ENCODE measurements around the gene GLIPR1.
"Not testable (repeated sequence)": the region's sequence is repeated elsewhere in the genome, so short reads cannot be mapped to it uniquely, and the experiment has no call there.

The GLIPR1 gene

DNA sequence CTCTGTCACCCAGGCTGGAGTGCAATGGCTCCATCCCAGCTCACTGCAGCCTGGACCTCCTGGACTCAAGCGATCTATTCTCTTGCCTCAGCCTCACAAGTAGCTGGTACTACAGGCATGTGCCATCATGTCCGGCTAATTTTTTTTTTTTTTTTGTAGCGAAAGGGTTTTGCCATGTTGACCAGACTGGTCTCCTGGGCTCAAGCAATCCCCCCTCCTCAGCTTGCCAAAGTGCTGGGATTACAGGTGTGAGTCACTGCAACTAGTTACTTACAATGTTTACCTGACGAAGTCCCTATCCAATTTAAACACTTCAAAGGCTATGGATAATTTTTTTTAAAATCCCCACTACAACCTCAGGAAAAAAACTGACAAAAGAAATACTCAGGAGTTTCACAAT lies 29.1 kb downstream of the GLIPR1 start:
- TF ChIP-seq SPI1 (IDR thresholded peaks at IDR 0.05; ENCODE audit: low read depth, low read length), result no peak
- TF ChIP-seq POLR2A (IDR thresholded peaks at IDR 0.05; ENCODE audit: low read depth, low read length), result no peak
- no peak for TF ChIP-seq TAF1 (IDR thresholded peaks at IDR 0.05; ENCODE audit: low read depth, low read length)
- TF ChIP-seq POU2F2 (IDR thresholded peaks at IDR 0.05; ENCODE audit: low read depth, low read length), result no peak
- TF ChIP-seq PAX5 (IDR thresholded peaks at IDR 0.05; ENCODE audit: insufficient read depth, low read length, severe bottlenecking), result no peak
- TF ChIP-seq POLR2AphosphoS5 (IDR thresholded peaks at IDR 0.05; ENCODE audit: low read depth, low read length), result no peak
- FAIRE-seq (no peak), DNase-seq (ENCODE audit: insufficient read length, low spot score) (no peak)

GRCh38 chr12:75511116-75512048 lies 30.8 kb downstream of the GLIPR1 start, which contains the start of gene KRR1:
KRR1 (minus strand) TSS chr12:75511609; CDS start chr12:75511597, 12 bp downstream.
- DNase-seq (ENCODE audit: insufficient read length, low spot score) (no peak), FAIRE-seq (peak; percentile 99)
- no peak for TF ChIP-seq SPI1 (IDR thresholded peaks at IDR 0.05; ENCODE audit: low read depth, low read length)
- peak; percentile 97 for TF ChIP-seq TAF1 (IDR thresholded peaks at IDR 0.05; ENCODE audit: low read depth, low read length)
- peak; percentile 91 for TF ChIP-seq POLR2AphosphoS5 (IDR thresholded peaks at IDR 0.05; ENCODE audit: low read depth, low read length)
- TF ChIP-seq POU2F2 (IDR thresholded peaks at IDR 0.05; ENCODE audit: low read depth, low read length), result peak; percentile 88; the same call in 1 of the 2 replicates
- TF ChIP-seq PAX5 (IDR thresholded peaks at IDR 0.05; ENCODE audit: insufficient read depth, low read length, severe bottlenecking), result peak; percentile 15
- TF ChIP-seq POLR2A (IDR thresholded peaks at IDR 0.05; ENCODE audit: low read depth, low read length), result peak; percentile 78

GRCh38 chr12:75521224-75521623 lies 40.7 kb downstream of the GLIPR1 start:
- not testable (repeated sequence) for FAIRE-seq; DNase-seq (ENCODE audit: insufficient read length, low spot score)

DNA sequence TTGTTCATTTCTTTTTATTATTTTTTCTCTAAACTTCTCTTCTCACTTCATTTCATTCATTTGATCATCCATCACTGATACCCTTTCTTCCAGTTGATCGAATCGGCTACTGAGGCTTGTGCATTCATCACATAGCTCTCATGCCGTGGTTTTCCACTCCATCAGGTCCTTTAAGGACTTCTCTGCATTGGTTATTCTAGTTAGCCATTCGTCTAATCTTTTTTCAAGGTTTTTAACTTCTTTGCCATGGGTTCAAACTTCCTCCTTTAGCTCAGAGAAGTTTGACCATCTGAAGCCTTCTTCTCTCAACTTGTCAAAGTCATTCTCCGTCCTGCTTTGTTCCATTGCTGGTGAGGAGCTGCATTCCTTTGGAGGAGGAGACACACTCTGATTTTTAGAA lies 41.6 kb downstream of the GLIPR1 start:
- DNase-seq (ENCODE audit: insufficient read length, low spot score); FAIRE-seq: not testable (repeated sequence)

- TF ChIP-seq POLR2A (IDR thresholded peaks at IDR 0.05; ENCODE audit: low read depth, low read length) (no peak), TAF1 (IDR thresholded peaks at IDR 0.05; ENCODE audit: low read depth, low read length) (no peak), POLR2AphosphoS5 (IDR thresholded peaks at IDR 0.05; ENCODE audit: low read depth, low read length) (no peak), SPI1 (IDR thresholded peaks at IDR 0.05; ENCODE audit: low read depth, low read length) (no peak), PAX5 (IDR thresholded peaks at IDR 0.05; ENCODE audit: insufficient read depth, low read length, severe bottlenecking) (no peak), POU2F2 (IDR thresholded peaks at IDR 0.05; ENCODE audit: low read depth, low read length) (no peak)
- FAIRE-seq, result no peak
These were observed 44.7 kb downstream of the GLIPR1 start for GRCh38 chr12:75525263-75525662.

GRCh38 chr12:75526655-75527511 lies 46.3 kb downstream of the GLIPR1 start:
- no peak for TF ChIP-seq POLR2A (IDR thresholded peaks at IDR 0.05; ENCODE audit: low read depth, low read length)
- TF ChIP-seq POLR2AphosphoS5 (IDR thresholded peaks at IDR 0.05; ENCODE audit: low read depth, low read length), result no peak
- TF ChIP-seq PAX5 (IDR thresholded peaks at IDR 0.05; ENCODE audit: insufficient read depth, low read length, severe bottlenecking), result peak; percentile 30
- TF ChIP-seq SPI1 (IDR thresholded peaks at IDR 0.05; ENCODE audit: low read depth, low read length), result peak; percentile 98
- TF ChIP-seq TAF1 (IDR thresholded peaks at IDR 0.05; ENCODE audit: low read depth, low read length), result no peak
- TF ChIP-seq POU2F2 (IDR thresholded peaks at IDR 0.05; ENCODE audit: low read depth, low read length), result no peak
- FAIRE-seq, result peak; percentile 88

More at GRCh38 chr12:75525263-75525662, 44.7 kb downstream of the GLIPR1 start:
- DNase-seq (ENCODE audit: insufficient read length, low spot score), result no peak

GRCh38 chr12:75528272-75528671 lies 47.7 kb downstream of the GLIPR1 start:
- FAIRE-seq (peak; percentile 82), DNase-seq (ENCODE audit: insufficient read length, low spot score) (no peak)
- no peak for TF ChIP-seq PAX5 (IDR thresholded peaks at IDR 0.05; ENCODE audit: insufficient read depth, low read length, severe bottlenecking)

More at GRCh38 chr12:75526655-75527511, 46.3 kb downstream of the GLIPR1 start:
- DNase-seq (ENCODE audit: insufficient read length, low spot score), result no peak

- no peak for FAIRE-seq
- no peak for TF ChIP-seq POU2F2 (IDR thresholded peaks at IDR 0.05; ENCODE audit: low read depth, low read length)
- TF ChIP-seq POLR2AphosphoS5 (IDR thresholded peaks at IDR 0.05; ENCODE audit: low read depth, low read length), result no peak
- no peak for TF ChIP-seq SPI1 (IDR thresholded peaks at IDR 0.05; ENCODE audit: low read depth, low read length)
- no peak for DNase-seq (ENCODE audit: insufficient read length, low spot score)
These were observed 48.1 kb downstream of the GLIPR1 start for GRCh38 chr12:75528692-75529091.

DNA sequence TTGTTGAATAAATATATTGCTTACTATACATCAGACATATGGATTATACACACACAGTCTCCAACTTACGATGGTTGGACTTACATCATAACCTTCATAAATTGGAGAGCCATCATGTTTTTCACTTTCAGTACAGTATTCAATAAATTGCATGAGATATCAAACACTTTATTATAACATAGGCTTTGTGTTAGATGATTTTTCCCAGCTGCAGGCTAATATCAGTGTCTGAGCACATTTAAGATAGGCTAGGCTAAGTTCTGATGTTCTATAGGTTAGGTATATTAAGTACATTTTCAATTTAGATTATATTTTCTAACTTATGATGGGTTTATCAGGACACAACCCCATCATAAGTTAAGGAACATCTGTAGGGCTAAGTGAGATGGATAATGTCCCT lies 48.8 kb downstream of the GLIPR1 start:
- no peak for DNase-seq (ENCODE audit: insufficient read length, low spot score)
- TF ChIP-seq POLR2AphosphoS5 (IDR thresholded peaks at IDR 0.05; ENCODE audit: low read depth, low read length) (no peak), SPI1 (IDR thresholded peaks at IDR 0.05; ENCODE audit: low read depth, low read length) (no peak), PAX5 (IDR thresholded peaks at IDR 0.05; ENCODE audit: insufficient read depth, low read length, severe bottlenecking) (no peak), POLR2A (IDR thresholded peaks at IDR 0.05; ENCODE audit: low read depth, low read length) (no peak), POU2F2 (IDR thresholded peaks at IDR 0.05; ENCODE audit: low read depth, low read length) (no peak), TAF1 (IDR thresholded peaks at IDR 0.05; ENCODE audit: low read depth, low read length) (no peak)
- FAIRE-seq, result no peak

DNA sequence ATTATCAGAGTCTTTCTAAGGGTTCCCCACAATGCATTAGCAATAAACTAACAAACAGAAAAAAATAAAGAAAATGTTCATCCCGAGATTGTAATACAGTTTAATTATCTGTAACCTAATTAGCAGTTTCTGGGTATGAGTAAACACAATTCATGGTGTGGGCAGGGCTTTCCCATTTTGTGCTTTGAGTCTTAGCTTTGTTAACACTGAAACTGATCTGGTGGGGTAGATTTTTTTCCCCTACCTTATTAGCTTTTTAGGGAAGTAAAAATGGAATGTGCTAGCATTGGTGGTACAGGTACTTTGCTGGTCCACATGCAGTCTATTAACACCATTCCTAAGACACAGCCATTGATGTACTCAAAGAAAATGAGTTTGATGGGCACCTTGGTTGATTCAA lies 49.3 kb downstream of the GLIPR1 start:
- FAIRE-seq (peak; percentile 16), DNase-seq (ENCODE audit: insufficient read length, low spot score) (no peak)
- TF ChIP-seq POU2F2 (IDR thresholded peaks at IDR 0.05; ENCODE audit: low read depth, low read length) (no peak), TAF1 (IDR thresholded peaks at IDR 0.05; ENCODE audit: low read depth, low read length) (no peak), PAX5 (IDR thresholded peaks at IDR 0.05; ENCODE audit: insufficient read depth, low read length, severe bottlenecking) (no peak), SPI1 (IDR thresholded peaks at IDR 0.05; ENCODE audit: low read depth, low read length) (no peak), POLR2A (IDR thresholded peaks at IDR 0.05; ENCODE audit: low read depth, low read length) (no peak), POLR2AphosphoS5 (IDR thresholded peaks at IDR 0.05; ENCODE audit: low read depth, low read length) (no peak)
